Osteocyte (in vitro differentiated cells): ENCODE data around the gene NHEJ1. TPM values are rescaled to one million over a fixed set of nuclear protein-coding genes. Genes with fewer than 3 reads are reported as not detected.

Experiments
- DNase-seq: peaks from one replicate; pipeline ENCODE4 v3.0.0; 2021; ENCODE audit warnings: mixed read lengths; ENCODE audit not compliant: unreplicated experiment; ENCODE audit errors: extremely low spot score
- H3K27ac Mint-ChIP-seq: one replicate; pipeline ENCODE4 v1.8.0; 2021; ENCODE audit warnings: mild to moderate bottlenecking, mixed read lengths; ENCODE audit not compliant: unreplicated experiment
- H3K27me3 Mint-ChIP-seq: one replicate; pipeline ENCODE4 v1.8.0; 2021; ENCODE audit warnings: mixed read lengths; ENCODE audit not compliant: unreplicated experiment
- H3K36me3 Mint-ChIP-seq: one replicate; pipeline ENCODE4 v1.8.0; 2021; ENCODE audit warnings: mixed read lengths; ENCODE audit not compliant: unreplicated experiment
- H3K4me1 Mint-ChIP-seq: one replicate; pipeline ENCODE4 v1.8.0; 2021; ENCODE audit warnings: mixed read lengths; ENCODE audit not compliant: unreplicated experiment
- H3K4me3 Mint-ChIP-seq: one replicate; pipeline ENCODE4 v1.8.0; 2021; ENCODE audit warnings: mild to moderate bottlenecking, moderate library complexity, mixed read lengths; ENCODE audit not compliant: unreplicated experiment
- H3K9me3 Mint-ChIP-seq: one replicate; pipeline ENCODE4 v1.8.0; 2021; ENCODE audit warnings: mixed read lengths; ENCODE audit not compliant: unreplicated experiment
- total RNA-seq: library from RNA; stranded (reverse); gene quantifications from 2 replicates; pipeline ENCODE4 v1.2.1, GENCODE V29; 2021
- TF ChIP-seq, protein P1 (sequence below): fragments of 200-600 bp; sonication (generic); IDR thresholded peaks from 2 replicates; pipeline ENCODE4 v1.5.0; 2021; ENCODE audit warnings: antibody characterized with exemption, mild to moderate bottlenecking, moderate library complexity

The NHEJ1 gene
- total RNA-seq, 1 donor from 2014 or later: 19.3 TPM

DNA sequence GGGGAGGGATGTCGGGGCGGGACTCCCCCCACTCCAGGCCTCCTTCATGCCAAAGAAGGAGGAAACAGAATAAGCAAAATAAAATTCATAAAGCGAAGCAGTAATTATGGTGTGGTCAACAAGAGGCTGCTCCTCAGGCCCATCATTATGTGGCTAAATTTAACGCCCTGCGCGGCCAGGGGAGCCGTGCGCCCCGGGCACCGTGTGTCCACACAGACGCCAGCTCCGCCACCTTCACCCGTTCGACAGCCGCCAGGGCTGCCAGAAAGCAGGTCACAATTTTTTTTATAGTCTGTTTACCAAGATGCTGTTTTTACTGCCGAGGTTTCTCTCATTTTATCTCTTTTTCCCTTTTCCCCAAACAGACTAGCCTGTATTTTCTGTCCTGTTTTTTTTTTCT, 31.0 kb downstream of the NHEJ1 start:
- no peak for DNase-seq
- Mint-ChIP-seq H3K36me3 (peaks cover 15% of the 10 kb centered on the region), H3K9me3 (no peaks in the 10 kb centered on the region), H3K27ac (no peak overlapping the region), H3K4me3 (no peak overlapping the region), H3K27me3 (no peaks in the 10 kb centered on the region), H3K4me1 (peaks cover 12% of the 10 kb centered on the region)
- TF ChIP-seq, protein P1, sequence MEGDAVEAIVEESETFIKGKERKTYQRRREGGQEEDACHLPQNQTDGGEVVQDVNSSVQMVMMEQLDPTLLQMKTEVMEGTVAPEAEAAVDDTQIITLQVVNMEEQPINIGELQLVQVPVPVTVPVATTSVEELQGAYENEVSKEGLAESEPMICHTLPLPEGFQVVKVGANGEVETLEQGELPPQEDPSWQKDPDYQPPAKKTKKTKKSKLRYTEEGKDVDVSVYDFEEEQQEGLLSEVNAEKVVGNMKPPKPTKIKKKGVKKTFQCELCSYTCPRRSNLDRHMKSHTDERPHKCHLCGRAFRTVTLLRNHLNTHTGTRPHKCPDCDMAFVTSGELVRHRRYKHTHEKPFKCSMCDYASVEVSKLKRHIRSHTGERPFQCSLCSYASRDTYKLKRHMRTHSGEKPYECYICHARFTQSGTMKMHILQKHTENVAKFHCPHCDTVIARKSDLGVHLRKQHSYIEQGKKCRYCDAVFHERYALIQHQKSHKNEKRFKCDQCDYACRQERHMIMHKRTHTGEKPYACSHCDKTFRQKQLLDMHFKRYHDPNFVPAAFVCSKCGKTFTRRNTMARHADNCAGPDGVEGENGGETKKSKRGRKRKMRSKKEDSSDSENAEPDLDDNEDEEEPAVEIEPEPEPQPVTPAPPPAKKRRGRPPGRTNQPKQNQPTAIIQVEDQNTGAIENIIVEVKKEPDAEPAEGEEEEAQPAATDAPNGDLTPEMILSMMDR: no peak

DNA sequence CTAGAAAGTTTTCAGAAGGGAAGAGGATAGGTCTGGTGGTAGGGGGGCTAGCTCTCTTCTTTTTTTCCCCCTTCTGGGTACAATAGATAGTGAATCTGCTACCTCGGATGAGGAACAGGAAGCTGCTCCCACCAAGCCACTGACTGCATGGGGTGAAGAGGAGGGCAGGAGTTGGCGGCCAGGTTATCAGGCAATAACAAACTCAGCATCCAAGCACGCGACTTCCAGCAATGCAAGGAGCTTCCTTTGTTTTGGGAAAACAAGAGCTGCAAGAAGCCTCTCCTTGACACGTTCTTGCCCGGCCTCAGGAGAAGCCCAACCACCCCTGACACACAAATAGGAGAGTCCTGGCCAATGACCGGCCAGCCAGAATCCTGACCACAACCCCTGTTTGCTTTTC, 32.2 kb downstream of the NHEJ1 start:
- H3K9me3 Mint-ChIP-seq: no peaks in the 10 kb centered on the region
- H3K27me3 Mint-ChIP-seq: no peaks in the 10 kb centered on the region
- no peak for DNase-seq
- H3K4me3 Mint-ChIP-seq: no peak overlapping the region
- TF ChIP-seq, protein P1: no peak
- H3K27ac Mint-ChIP-seq: no peak overlapping the region
- H3K36me3 Mint-ChIP-seq: peaks cover 14% of the 10 kb centered on the region
- H3K4me1 Mint-ChIP-seq: peaks cover 16% of the 10 kb centered on the region

DNA sequence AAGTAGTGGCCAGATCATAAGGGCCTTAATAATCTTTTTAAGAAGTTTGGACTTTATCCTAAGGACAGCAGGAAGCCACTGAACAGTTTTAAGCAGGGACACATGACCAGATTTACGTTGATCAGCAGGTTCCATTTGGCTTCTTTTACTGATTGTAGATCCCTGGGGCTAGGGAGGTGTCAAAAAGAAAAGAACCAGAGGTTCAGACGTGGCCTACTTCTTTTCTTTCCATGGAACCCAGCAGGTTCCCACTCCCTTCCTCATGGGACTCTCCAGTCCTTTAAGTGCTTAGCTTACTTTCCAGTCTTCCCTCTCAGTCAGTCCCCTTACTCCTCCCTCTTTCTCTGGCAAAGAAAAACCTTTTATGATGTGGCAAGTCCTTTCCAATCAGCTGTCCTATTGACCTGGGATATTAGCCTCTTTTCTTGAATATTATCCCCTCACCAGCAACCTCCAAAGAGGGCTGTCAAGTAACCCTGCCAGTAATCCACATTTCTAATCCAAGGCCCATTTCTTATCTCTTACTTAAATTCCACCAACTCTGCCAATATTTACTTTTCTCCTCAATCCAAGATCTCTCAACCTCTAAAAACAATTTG, 33.5 kb downstream of the NHEJ1 start:
- TF ChIP-seq, protein P1: no peak
- H3K27ac Mint-ChIP-seq: no peak overlapping the region
- H3K9me3 Mint-ChIP-seq: no peaks in the 10 kb centered on the region
- H3K4me1 Mint-ChIP-seq: peaks cover 16% of the 10 kb centered on the region
- H3K27me3 Mint-ChIP-seq: no peaks in the 10 kb centered on the region
- peaks cover 7% of the 10 kb centered on the region for H3K36me3 Mint-ChIP-seq
- no peak overlapping the region for H3K4me3 Mint-ChIP-seq
- DNase-seq: no peak

DNA sequence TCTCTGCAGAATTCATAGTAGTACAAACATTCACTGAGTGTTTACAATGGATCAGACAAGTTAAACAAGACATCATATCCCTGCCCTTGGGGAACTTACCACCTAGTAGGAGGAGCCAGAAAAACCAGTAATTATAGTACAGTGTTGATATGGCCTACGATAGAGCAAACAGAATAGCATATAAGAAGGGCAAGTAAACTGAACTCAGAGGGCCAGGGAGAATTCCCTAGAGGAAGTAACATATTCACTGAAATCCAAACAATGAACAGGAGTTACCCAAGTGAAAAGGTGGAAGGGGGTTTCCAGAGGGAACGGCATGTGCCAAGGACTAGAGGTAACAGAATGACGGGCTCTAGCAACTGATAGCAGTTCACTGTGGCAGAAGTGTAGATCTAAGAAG, 34.1 kb downstream of the NHEJ1 start:
- Mint-ChIP-seq H3K27me3 (no peaks in the 10 kb centered on the region), H3K4me3 (no peak overlapping the region), H3K36me3 (peaks cover 7% of the 10 kb centered on the region), H3K27ac (no peak overlapping the region), H3K4me1 (peaks cover 16% of the 10 kb centered on the region), H3K9me3 (no peaks in the 10 kb centered on the region)
- no peak for DNase-seq
- TF ChIP-seq, protein P1: no peak

DNA sequence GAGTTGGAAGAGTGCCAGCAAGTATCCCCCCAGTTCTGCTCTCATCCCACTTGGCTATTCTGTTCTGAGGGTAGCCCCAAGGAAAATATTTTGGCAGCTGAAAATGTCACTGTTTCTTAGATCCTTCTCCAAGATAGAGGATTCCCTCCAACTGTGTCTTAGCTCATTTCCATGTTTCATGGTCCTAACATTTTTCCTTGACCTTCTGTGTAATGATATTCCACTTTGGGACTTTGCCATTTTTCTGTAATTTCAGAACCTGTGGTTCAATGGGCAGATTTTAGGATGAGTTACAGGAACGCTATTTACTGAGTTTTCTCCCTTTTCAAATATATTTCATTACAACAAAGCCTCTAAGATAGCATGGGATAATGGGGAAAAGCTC, 34.7 kb downstream of the NHEJ1 start:
- Mint-ChIP-seq H3K4me3 (no peak overlapping the region), H3K4me1 (peaks cover 16% of the 10 kb centered on the region), H3K9me3 (no peaks in the 10 kb centered on the region), H3K27me3 (no peaks in the 10 kb centered on the region), H3K27ac (no peak overlapping the region), H3K36me3 (peaks cover 7% of the 10 kb centered on the region)
- TF ChIP-seq, protein P1: no peak
- no peak for DNase-seq
